ENCODE results near the gene MTA2.

- TF ChIP-seq POLR2A (IDR thresholded peaks at IDR 0.05): no peak
- TF ChIP-seq, protein P1, sequence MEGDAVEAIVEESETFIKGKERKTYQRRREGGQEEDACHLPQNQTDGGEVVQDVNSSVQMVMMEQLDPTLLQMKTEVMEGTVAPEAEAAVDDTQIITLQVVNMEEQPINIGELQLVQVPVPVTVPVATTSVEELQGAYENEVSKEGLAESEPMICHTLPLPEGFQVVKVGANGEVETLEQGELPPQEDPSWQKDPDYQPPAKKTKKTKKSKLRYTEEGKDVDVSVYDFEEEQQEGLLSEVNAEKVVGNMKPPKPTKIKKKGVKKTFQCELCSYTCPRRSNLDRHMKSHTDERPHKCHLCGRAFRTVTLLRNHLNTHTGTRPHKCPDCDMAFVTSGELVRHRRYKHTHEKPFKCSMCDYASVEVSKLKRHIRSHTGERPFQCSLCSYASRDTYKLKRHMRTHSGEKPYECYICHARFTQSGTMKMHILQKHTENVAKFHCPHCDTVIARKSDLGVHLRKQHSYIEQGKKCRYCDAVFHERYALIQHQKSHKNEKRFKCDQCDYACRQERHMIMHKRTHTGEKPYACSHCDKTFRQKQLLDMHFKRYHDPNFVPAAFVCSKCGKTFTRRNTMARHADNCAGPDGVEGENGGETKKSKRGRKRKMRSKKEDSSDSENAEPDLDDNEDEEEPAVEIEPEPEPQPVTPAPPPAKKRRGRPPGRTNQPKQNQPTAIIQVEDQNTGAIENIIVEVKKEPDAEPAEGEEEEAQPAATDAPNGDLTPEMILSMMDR (IDR thresholded peaks at IDR 0.05): no peak
These were observed 1.1 kb downstream of the MTA2 start for GRCh38 chr11:62600367-62601121.
